ENCODE data around the gene ST8SIA1.
"Not testable (repeated sequence)": the region's sequence is repeated elsewhere in the genome, so short reads cannot be mapped to it uniquely, and the experiment has no call there.

The ST8SIA1 gene

GRCh38 chr12:22160396-22161003, 174.0 kb downstream of the ST8SIA1 start:
- no peak for DNase-seq

GRCh38 chr12:22149286-22149685, 185.2 kb downstream of the ST8SIA1 start:
- not testable (repeated sequence) for DNase-seq

- not testable (repeated sequence) for DNase-seq
Measured at GRCh38 chr12:22146686-22147085, 187.8 kb downstream of the ST8SIA1 start.
